NCI-H1417 (cell line): ENCODE results near the gene MYMK.

Experiments
- DNase-seq, 3 experiments: peaks; one replicate each; lab custom pipeline; 2025; lab: John Stamatoyannopoulos, UW

Gene MYMK

GRCh38 chr9:133468374-133468773, 56.4 kb downstream of the MYMK start:
- DNase-seq: no peak

DNA sequence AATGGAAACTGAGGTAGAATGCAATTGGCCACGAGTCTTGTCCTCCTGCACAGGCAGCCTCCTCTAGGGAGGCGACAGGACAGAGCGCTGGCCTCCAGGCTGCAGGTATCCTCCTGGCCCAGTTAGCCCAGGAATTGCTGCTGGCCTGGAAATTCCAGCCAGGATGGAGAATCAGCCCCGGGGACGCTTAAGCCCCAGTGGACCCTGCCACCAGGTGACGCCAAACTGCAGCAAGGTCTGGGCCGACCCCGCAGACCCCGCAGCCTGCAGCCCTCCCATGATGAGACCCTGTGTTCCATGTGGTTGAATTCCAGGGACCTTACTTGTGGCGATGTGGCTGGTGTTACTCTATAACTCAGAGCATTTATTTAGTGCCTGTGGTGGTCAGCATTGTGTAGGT, 57.7 kb downstream of the MYMK start:
- no peak for DNase-seq

DNA sequence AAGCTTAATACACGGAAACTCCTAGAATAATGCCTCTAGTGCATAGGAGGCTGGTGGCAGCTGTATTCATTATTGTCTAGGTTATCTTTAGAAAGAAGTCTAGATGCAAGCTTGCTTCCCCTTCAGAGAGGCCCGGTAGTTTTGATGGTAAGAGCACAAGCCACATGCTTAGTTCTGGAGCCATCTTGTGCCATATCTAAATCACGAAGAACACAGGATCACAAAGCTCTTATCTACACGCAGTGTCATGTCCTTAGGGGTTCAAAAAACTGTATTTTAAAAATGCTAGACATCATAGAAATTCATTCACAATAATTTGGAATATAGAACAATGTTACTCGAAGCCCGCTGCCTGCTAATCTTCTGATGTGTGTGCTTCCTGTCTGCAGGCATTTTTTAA, 58.8 kb downstream of the MYMK start:
- DNase-seq: no peak

GRCh38 chr9:133464638-133465037, 60.1 kb downstream of the MYMK start:
- DNase-seq: no peak
